NCI-H1417 treated with DMSO at 0.1 percent for 48 hours (cell line): ENCODE results near the gene SPO11.

Experiments
- DNase-seq: peaks from one replicate; lab custom pipeline; 2025; lab: John Stamatoyannopoulos, UW

Gene SPO11

GRCh38 chr20:57329608-57330221 is at the start of gene SPO11:
SPO11 (plus strand) TSS chr20:57329803; CDS start chr20:57329868, 65 bp downstream.
- no peak for DNase-seq

DNA sequence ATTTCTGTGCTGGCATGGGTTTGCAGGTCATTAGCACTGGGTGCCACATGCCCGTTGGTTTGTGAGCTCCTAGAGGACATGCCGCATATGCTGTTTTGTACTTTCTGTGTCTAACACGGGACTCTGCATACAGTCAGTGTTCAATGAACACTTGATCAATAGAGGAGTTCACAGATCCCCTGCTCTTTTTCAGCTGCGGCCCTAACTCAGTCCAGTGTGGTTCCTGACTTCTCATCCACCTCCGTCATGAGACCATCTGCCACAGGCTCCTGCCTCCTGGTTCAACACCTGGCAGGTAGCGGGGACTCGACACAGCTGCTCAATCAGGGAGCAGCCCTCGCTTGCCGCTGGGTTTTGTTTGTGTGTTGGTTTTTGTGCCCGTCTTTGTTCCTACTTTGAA is 49.4 kb upstream of the SPO11 start:
- no peak for DNase-seq

- no peak for DNase-seq
Observed at GRCh38 chr20:57281900-57282299, 47.7 kb upstream of the SPO11 start.

DNA sequence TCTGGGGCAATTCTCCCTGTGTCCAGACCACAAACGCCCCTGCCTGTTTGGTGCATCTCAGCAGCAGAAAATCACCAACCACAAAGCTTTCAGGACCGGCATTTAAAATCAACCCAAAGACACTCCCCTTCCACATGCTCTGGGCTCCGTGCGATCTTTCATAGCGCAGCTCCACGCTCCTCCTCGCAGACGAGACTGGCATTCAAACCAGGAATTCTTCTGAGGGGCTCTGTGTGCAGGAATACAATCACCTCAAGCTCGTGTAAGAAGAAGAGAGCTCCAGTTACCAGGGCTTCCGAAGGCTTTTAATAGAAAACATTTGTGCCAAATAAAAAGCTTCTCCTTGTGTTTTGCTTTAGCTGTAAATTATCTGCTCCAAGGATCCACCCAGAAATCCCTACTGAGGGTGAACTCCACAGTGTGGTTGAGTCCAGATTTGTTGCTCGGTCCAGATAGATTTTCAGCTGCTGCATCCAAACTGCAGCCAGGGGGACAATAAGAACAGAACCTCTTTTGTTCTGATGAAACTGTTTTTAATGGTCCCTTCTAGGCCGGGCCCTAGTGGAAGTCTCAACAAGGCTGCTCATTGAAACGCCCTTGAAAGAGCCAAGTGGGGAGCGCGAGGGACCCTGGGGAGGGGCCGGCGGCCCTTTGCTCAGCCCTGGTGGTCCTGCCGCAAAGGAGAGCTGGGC is 46.8 kb upstream of the SPO11 start:
- DNase-seq = no peak

DNA sequence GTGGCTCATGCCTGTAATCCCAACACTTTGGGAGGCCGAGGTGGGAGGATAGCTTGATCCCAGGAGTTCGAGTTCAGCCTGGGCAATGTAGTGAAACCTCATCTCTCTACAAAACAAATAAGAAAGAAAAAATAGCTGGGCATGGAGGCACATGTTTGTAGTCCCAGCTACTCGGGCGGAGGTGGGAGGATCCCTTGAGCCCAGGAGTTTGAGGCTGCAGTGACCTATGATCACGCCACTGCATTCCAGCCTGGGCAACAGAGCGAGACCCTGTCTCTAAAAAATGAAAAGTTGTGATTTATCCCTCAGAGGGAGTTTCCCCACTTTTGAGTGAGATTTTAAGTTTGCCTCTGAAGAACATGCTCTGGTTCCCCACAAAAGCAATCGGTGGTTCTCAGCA is 45.7 kb upstream of the SPO11 start:
- no peak for DNase-seq

GRCh38 chr20:57287007-57287880 is 42.4 kb upstream of the SPO11 start:
- DNase-seq = no peak

DNA sequence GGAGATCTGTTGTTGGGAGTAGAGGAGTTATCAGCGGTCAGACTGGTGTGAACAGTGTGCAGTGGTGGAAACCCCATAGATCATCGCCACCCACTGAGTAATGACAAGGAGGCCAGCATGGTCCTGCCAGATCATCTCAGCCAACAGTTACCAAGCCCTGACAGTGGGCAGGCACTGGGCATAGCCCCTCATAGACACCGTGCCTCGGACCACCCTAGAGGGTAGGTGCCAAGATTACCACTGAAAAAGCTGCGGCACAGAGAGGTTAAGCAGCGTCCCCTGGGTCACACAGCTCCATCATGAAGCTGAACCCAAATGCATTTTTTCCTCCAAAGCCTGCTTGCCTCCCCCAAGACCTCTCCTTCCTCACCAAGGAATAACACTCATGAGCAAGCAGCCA is 41.7 kb upstream of the SPO11 start:
- DNase-seq = no peak

DNA sequence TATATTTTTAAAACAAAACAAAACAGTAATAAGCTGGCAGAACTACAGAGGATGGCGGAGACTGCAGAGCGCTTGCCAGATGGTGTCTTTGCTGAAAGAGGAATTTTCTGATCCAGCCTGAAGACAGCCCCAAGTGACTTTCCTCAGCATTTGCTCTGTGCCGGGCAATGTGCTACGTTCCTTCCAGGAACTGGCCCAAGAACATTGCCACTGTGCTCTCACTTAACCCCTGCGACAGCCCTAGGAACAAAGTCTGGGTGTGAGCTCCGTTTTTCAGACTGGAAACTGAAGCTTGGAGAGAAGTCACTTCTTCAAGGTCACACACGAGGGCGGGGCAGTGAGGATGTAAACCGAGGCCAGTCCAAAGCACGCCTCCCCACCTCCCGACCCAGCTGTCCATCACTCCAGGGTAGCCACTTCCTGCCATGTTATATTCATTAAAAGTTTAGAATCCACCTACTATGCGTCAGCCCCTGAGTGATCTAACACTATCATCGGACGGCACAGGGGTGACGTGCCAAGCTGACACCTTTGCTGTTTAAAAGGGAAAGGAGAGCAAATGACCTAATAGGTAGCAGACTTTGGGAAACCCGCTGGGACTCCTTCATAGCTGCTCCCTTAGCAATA is 40.8 kb upstream of the SPO11 start:
- no peak for DNase-seq

- no peak for DNase-seq
Observed at GRCh38 chr20:57289391-57290177, 40.0 kb upstream of the SPO11 start.

DNA sequence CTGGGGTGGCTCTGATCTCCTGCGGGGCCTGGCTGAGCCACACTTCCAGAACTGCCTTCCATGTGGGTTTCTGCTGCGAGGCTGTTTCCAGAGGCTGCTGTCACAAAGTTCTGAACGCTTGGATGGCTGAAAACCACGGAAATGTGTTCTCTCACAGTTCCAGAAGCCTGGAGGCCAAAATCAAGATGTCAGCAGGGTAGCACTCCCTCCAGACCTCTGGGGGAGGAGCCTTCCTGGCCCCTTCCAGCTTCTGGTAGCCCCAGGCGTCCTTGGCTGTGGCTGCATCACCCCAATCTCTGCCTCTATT is 39.5 kb upstream of the SPO11 start:
- no peak for DNase-seq

- no peak for DNase-seq
Observed at GRCh38 chr20:57291003-57291402, 38.6 kb upstream of the SPO11 start.

GRCh38 chr20:57291694-57292093 is 37.9 kb upstream of the SPO11 start:
- DNase-seq = no peak

GRCh38 chr20:57292611-57293010 is 37.0 kb upstream of the SPO11 start:
- no peak for DNase-seq

DNA sequence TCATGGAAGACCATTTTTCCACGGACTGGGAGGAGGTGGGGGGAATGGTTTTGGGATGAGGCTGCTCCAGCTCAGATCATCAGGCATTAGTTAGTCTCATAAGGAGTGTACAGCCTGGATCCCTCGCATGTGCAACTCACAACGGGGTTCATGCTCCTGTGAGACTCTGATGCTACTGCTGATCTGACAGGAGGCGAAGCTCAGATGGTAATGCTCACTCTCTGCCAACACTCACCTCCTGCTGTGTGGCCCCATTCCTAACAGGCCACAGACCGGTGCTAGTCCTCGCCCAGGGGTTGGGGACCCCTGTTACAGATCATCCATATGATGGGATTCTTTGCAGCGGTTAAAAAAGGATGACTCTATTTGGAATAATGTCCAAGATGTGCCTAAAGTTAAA is 35.6 kb upstream of the SPO11 start:
- no peak for DNase-seq

DNA sequence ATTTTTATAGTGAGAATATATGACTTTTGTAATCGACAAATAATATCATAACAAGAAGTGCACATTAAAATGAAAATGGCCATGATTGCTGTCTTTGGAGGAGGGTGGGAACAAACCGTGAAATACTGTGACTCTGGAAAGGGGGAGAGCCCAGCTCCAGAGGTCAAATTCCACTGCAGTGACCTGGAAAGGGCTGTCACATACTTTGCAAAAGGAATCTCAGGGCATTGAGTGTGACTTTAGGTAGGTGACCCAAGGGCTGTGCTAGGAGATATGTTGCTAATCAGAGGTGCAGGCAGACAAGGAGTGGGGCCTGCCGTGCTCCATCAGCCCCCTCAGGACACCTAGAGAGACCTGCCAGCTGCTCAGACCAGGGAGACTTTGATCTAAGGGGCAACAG is 35.1 kb upstream of the SPO11 start:
- DNase-seq = no peak

DNA sequence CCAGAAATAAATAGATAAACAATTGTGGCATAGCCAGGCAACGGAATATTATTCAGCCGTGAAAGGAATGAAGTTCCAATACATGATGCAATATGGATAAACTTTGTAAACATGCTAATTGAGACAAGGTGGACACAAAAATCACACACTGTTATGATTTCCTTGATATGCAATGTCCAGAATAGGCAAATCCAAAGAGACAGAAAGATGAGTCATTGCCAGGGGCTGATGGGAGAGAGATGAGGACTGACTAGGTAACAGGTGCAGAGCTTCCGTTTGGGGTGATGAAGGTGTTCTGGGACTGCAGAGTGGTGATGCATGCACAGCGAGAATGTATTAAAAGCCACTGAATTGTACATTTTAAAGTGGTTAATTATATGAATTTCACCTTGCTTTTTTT is 31.1 kb upstream of the SPO11 start:
- no peak for DNase-seq

DNA sequence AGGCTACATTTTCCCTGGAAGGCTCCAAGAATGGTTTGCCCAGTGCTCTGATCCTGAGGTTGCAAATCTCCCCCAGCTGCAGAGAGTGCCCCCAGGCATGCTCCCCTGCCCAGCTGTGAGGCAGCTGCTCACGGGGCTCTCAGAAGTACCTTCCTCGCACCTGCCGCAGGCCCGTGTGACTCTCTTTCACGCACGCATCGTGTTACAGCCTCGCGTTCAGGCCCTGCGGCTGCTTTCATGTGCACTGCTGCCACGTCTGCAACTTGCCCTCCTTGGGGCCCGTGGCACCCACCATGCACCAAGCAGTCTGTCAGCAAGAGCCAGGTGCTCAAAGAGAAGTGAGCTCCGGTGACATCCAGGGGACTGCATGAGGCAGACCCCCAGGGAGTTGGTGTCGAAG is 28.6 kb upstream of the SPO11 start:
- no peak for DNase-seq

DNA sequence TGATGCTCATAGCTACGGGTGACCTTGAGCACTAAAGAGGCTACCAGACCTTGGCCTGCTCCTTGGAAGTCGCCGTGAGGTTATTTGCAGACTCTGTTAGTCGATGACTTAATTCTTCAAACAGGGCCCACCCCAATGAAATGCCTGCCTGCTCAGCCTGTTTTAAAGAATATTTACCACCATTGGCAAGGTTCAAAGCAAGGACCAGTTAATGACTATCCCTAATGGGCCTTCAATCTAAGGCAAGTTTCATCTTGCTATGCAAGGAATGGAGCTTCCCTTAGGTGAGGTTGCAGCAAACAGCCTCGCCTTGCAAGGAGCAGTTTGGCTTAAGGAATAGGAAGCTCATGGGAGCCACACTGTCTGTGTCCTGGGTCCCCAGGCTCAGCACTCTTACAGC is 22.9 kb upstream of the SPO11 start:
- DNase-seq = no peak

GRCh38 chr20:57308451-57309271 is 20.9 kb upstream of the SPO11 start:
- no peak for DNase-seq

DNA sequence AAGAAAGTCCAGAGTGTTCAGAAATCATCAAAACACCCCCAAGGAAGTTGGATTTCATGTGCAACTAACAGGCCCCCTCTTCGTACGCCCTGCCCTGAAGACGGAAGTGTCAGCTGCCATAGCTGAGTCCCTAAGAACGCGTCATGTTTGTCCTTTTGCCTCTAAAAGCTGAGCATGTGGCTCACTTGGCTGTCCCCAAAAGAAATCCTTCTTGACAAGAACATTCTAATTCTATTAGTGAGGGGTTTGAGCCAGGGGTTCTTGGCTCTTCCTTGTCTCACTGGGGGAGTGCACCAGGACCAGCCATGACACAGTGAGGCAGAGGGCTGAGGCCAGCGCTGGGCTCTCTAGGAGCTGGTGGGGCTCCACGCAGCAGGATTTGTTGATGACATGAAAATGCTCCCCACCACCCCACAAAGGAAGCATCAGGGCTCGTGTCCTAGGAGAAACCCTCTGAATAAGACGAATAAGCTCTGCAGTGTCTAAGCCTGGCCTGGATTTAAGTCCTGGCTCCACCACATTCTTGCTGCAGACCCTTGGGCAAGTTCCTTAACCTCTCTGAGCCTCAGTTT is 20.0 kb upstream of the SPO11 start:
- no peak for DNase-seq
